ENCODE data around the gene FOXP2.

DNA sequence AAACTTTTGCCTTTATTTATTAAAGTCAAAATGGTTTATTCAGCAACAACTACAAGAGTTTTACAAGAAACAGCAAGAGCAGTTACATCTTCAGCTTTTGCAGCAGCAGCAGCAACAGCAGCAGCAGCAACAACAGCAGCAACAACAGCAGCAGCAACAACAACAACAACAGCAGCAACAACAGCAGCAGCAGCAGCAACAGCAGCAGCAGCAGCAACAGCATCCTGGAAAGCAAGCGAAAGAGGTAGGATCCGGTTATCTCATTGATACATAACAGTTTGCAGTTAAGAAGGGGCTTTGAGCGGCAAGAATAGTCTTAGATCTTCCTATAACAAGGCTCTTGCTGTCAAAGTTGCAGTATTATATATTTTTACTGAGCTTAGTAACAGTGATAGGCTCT lies 215.1 kb downstream of the FOXP2 start:
- TF ChIP-seq, protein P1, sequence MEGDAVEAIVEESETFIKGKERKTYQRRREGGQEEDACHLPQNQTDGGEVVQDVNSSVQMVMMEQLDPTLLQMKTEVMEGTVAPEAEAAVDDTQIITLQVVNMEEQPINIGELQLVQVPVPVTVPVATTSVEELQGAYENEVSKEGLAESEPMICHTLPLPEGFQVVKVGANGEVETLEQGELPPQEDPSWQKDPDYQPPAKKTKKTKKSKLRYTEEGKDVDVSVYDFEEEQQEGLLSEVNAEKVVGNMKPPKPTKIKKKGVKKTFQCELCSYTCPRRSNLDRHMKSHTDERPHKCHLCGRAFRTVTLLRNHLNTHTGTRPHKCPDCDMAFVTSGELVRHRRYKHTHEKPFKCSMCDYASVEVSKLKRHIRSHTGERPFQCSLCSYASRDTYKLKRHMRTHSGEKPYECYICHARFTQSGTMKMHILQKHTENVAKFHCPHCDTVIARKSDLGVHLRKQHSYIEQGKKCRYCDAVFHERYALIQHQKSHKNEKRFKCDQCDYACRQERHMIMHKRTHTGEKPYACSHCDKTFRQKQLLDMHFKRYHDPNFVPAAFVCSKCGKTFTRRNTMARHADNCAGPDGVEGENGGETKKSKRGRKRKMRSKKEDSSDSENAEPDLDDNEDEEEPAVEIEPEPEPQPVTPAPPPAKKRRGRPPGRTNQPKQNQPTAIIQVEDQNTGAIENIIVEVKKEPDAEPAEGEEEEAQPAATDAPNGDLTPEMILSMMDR (IDR thresholded peaks at IDR 0.05): no peak
- no peak for TF ChIP-seq EZH2 (IDR thresholded peaks at IDR 0.05; ENCODE audit: borderline replicate concordance, insufficient read depth, low read depth, low read length, poor library complexity, severe bottlenecking)

Data from B cell (primary cell).